SU-DHL-6 (cell line): ENCODE measurements around the gene ZMYND10.

ENCODE experiments used
- EZH2phosphoT487 ChIP-seq: fragments of 200-600 bp; sonication (generic), shearing (Covaris generic); conservative IDR thresholded peaks from 2 replicates; pipeline ENCODE4 v1.6.1; 2018; ENCODE audit warnings: mild to moderate bottlenecking, antibody characterized with exemption, low read length, moderate library complexity, mixed read lengths
- TF ChIP-seq, protein P1 (sequence below): fragments of 200-600 bp; sonication (generic); IDR thresholded peaks from one replicate; pipeline ENCODE4 v1.5.1; 2017; ENCODE audit warnings: antibody characterized with exemption, mild to moderate bottlenecking, low read length, moderate library complexity; ENCODE audit not compliant: insufficient read depth, poor library complexity, severe bottlenecking

DNA sequence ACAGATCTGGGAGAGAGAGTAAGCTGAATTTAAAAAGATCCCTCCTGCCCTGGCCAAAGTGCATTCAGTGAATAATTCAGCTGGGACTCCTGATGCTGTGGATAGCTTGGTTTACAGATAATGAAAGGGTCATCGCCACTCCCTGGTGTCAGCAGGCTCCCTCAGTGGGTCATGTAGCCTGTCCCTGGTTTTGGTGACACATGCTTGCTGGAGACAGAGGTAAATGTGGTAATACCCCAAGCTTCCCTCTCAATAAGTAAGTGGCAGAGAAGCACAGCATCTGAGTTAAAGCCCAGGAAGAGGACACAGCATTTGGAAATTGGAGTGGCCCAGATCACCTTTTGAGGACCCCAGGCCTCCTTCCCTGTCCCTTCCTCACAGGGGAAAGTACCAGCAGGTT is 11.9 kb upstream of the ZMYND10 start:
- TF ChIP-seq, protein P1, sequence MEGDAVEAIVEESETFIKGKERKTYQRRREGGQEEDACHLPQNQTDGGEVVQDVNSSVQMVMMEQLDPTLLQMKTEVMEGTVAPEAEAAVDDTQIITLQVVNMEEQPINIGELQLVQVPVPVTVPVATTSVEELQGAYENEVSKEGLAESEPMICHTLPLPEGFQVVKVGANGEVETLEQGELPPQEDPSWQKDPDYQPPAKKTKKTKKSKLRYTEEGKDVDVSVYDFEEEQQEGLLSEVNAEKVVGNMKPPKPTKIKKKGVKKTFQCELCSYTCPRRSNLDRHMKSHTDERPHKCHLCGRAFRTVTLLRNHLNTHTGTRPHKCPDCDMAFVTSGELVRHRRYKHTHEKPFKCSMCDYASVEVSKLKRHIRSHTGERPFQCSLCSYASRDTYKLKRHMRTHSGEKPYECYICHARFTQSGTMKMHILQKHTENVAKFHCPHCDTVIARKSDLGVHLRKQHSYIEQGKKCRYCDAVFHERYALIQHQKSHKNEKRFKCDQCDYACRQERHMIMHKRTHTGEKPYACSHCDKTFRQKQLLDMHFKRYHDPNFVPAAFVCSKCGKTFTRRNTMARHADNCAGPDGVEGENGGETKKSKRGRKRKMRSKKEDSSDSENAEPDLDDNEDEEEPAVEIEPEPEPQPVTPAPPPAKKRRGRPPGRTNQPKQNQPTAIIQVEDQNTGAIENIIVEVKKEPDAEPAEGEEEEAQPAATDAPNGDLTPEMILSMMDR: no peak
- TF ChIP-seq EZH2phosphoT487: no peak
